Liver (tissue), 9 donors: ENCODE data around the gene F2RL3. TPM values are rescaled to one million over a fixed set of nuclear protein-coding genes. Genes with fewer than 3 reads are reported as not detected.

Experiments
- DNase-seq: peaks from one replicate; pipeline ENCODE4 v3.0.0-alpha.2; 2017; ENCODE audit warnings: low spot score
- H3K27ac ChIP-seq, 2 donors: one replicate each; pipeline ENCODE4 v1.7.0; 2013; ENCODE audit warnings: inconsistent platforms in 2 of 2, low read length in 2 of 2, control low read depth in 1 of 2, low read depth in 1 of 2, mild to moderate bottlenecking in 1 of 2
- H3K27me3 ChIP-seq, 4 donors: one replicate each; pipeline versions ENCODE4 v1.6.1 to v1.7.0; 2013; ENCODE audit warnings: low read length in 3 of 4, inconsistent platforms in 1 of 4, mild to moderate bottlenecking in 1 of 4, moderate library complexity in 1 of 4; ENCODE audit not compliant: control insufficient read depth in 4 of 4, insufficient read depth in 4 of 4
- H3K36me3 ChIP-seq, 4 donors: one replicate each; pipeline versions ENCODE4 v1.6.1 to v1.7.0; 2013; ENCODE audit warnings: low read length in 3 of 4, mild to moderate bottlenecking in 3 of 4, low read depth in 1 of 4, moderate library complexity in 1 of 4; ENCODE audit not compliant: control insufficient read depth in 4 of 4, insufficient read depth in 3 of 4
- H3K4me1 ChIP-seq, 4 donors: one replicate each; pipeline versions ENCODE4 v1.6.1 to v1.7.0; 2013; ENCODE audit warnings: low read length in 3 of 4, mild to moderate bottlenecking in 3 of 4, moderate library complexity in 1 of 4; ENCODE audit not compliant: control insufficient read depth in 4 of 4, insufficient read depth in 4 of 4
- H3K4me3 ChIP-seq, 3 donors: one replicate each; pipeline versions ENCODE4 v1.6.1 to v1.7.0; 2013; ENCODE audit warnings: low read length in 3 of 3, control low read depth in 1 of 3, low read depth in 1 of 3, mild to moderate bottlenecking in 1 of 3
- H3K9ac ChIP-seq, 2 donors: one replicate each; pipeline ENCODE4 v1.7.0; 2013; ENCODE audit warnings: low read length in 2 of 2, mild to moderate bottlenecking in 2 of 2, moderate library complexity in 2 of 2, control low read depth in 1 of 2, low read depth in 1 of 2
- H3K9me3 ChIP-seq, 4 donors: one replicate each; pipeline versions ENCODE4 v1.6.1 to v1.7.0; 2013; ENCODE audit warnings: low read length in 3 of 4; ENCODE audit not compliant: control insufficient read depth in 4 of 4
- FOXA2 ChIP-seq: IDR thresholded peaks from 2 replicates; pipeline ENCODE4 v1.6.1; 2016; ENCODE audit warnings: antibody characterized with exemption
- GABPA ChIP-seq, 2 donors: IDR thresholded peaks in 1 of 2; conservative IDR thresholded peaks in 1 of 2; 2 replicates each; pipeline ENCODE4 v1.6.1; 2016; ENCODE audit warnings: antibody characterized with exemption in 2 of 2, mild to moderate bottlenecking in 1 of 2, moderate library complexity in 1 of 2
- HNF4A ChIP-seq, 2 donors: conservative IDR thresholded peaks; 2 replicates each; pipeline ENCODE4 v1.6.1; 2016; ENCODE audit warnings: antibody characterized with exemption in 2 of 2, mild to moderate bottlenecking in 2 of 2
- HNF4G ChIP-seq: IDR thresholded peaks from 2 replicates; pipeline ENCODE4 v1.6.1; 2016; ENCODE audit warnings: antibody characterized with exemption
- JUND ChIP-seq, 2 donors: IDR thresholded peaks; 2 replicates each; pipeline ENCODE4 v1.6.1; 2016; ENCODE audit warnings: antibody characterized with exemption in 2 of 2
- RAD21 ChIP-seq, 2 donors: IDR thresholded peaks; 2 replicates each; pipeline ENCODE4 v1.6.1; 2016; ENCODE audit warnings: antibody characterized with exemption in 2 of 2, mild to moderate bottlenecking in 2 of 2
- RXRA ChIP-seq, 2 donors: IDR thresholded peaks; 2 replicates each; pipeline ENCODE4 v1.6.1; 2017 to 2018; ENCODE audit warnings: antibody characterized with exemption in 2 of 2, mild to moderate bottlenecking in 1 of 2
- SP1 ChIP-seq: IDR thresholded peaks from 2 replicates; pipeline ENCODE4 v1.6.1; 2018; ENCODE audit warnings: antibody characterized with exemption, mild to moderate bottlenecking
- YY1 ChIP-seq: IDR thresholded peaks from 2 replicates; pipeline ENCODE4 v1.6.1; 2016; ENCODE audit warnings: antibody characterized with exemption, mild to moderate bottlenecking
- WGBS: extraction: QIAGEN DNeasy Blood & Tissue Kit; methylation state at CpG from one replicate; pipeline ENCODE4 v1.1.7; 2013; 5-methylcytosine and 5-hydroxymethylcytosine counted together
- polyA plus RNA-seq, 2 donors: library from polyadenylated mRNA; stranded (reverse) in 1 of 2; unstranded in 1 of 2; fragments of 200-250 nt in 1 of 2; fragments of >200 nt in 1 of 2; fragmentation: Nextera tagmentation in 1 of 2; extraction: Ambion mirVana in 1 of 2; gene quantifications; one replicate each; pipeline versions ENCODE4 v1.2.1 to v1.2.3, GENCODE V29; 2013 to 2015
- total RNA-seq, 2 donors: library from RNA; depleted of rRNA; stranded (reverse); fragments of >200 nt; gene quantifications; one replicate each; pipeline ENCODE4 v1.2.3, GENCODE V29; 2014
- TF ChIP-seq, protein P1 (sequence below): fragments of 150-350 bp; IDR thresholded peaks from 2 replicates; pipeline ENCODE4 v1.5.1; 2017; ENCODE audit warnings: improper control_type of control experiment, low read depth, low read length; ENCODE audit not compliant: missing input control
- TF ChIP-seq, protein P2 (sequence below): IDR thresholded peaks from 2 replicates; pipeline ENCODE4 v1.6.1; 2016; ENCODE audit warnings: antibody characterized with exemption, mild to moderate bottlenecking
- TF ChIP-seq, protein P3 (sequence below): IDR thresholded peaks from 2 replicates; pipeline ENCODE4 v1.6.1; 2016; ENCODE audit warnings: antibody characterized with exemption
- TF ChIP-seq, protein P4 (sequence below): IDR thresholded peaks from 2 replicates; pipeline ENCODE4 v1.6.1; 2016; ENCODE audit warnings: antibody characterized with exemption
- TF ChIP-seq, protein P5 (sequence below): IDR thresholded peaks from 2 replicates; pipeline ENCODE4 v1.6.1; 2016; ENCODE audit warnings: antibody characterized with exemption
- donor health status: healthy.
- donor health status: healthy.
- donor health status: healthy.
- donor health status: healthy.
- donor health status: healthy.

Gene F2RL3
- total and polyA plus RNA-seq, 4 donors = 0.08 to 1.6 (median 0.20) TPM

DNA sequence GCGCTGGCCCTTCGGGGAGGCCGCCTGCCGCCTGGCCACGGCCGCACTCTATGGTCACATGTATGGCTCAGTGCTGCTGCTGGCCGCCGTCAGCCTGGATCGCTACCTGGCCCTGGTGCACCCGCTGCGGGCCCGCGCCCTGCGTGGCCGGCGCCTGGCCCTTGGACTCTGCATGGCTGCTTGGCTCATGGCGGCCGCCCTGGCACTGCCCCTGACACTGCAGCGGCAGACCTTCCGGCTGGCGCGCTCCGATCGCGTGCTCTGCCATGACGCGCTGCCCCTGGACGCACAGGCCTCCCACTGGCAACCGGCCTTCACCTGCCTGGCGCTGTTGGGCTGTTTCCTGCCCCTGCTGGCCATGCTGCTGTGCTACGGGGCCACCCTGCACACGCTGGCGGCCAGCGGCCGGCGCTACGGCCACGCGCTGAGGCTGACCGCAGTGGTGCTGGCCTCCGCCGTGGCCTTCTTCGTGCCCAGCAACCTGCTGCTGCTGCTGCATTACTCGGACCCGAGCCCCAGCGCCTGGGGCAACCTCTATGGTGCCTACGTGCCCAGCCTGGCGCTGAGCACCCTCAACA is 1.2 kb downstream of the F2RL3 start:
- no peaks in the 10 kb centered on the region for H3K4me1 ChIP-seq
- no peak overlapping the region for H3K27ac ChIP-seq
- no peaks in the 10 kb centered on the region for H3K9me3 ChIP-seq
- no peaks in the 10 kb centered on the region for H3K36me3 ChIP-seq
- TF ChIP-seq, protein P1, sequence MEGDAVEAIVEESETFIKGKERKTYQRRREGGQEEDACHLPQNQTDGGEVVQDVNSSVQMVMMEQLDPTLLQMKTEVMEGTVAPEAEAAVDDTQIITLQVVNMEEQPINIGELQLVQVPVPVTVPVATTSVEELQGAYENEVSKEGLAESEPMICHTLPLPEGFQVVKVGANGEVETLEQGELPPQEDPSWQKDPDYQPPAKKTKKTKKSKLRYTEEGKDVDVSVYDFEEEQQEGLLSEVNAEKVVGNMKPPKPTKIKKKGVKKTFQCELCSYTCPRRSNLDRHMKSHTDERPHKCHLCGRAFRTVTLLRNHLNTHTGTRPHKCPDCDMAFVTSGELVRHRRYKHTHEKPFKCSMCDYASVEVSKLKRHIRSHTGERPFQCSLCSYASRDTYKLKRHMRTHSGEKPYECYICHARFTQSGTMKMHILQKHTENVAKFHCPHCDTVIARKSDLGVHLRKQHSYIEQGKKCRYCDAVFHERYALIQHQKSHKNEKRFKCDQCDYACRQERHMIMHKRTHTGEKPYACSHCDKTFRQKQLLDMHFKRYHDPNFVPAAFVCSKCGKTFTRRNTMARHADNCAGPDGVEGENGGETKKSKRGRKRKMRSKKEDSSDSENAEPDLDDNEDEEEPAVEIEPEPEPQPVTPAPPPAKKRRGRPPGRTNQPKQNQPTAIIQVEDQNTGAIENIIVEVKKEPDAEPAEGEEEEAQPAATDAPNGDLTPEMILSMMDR = no peak
- TF ChIP-seq, protein P2, sequence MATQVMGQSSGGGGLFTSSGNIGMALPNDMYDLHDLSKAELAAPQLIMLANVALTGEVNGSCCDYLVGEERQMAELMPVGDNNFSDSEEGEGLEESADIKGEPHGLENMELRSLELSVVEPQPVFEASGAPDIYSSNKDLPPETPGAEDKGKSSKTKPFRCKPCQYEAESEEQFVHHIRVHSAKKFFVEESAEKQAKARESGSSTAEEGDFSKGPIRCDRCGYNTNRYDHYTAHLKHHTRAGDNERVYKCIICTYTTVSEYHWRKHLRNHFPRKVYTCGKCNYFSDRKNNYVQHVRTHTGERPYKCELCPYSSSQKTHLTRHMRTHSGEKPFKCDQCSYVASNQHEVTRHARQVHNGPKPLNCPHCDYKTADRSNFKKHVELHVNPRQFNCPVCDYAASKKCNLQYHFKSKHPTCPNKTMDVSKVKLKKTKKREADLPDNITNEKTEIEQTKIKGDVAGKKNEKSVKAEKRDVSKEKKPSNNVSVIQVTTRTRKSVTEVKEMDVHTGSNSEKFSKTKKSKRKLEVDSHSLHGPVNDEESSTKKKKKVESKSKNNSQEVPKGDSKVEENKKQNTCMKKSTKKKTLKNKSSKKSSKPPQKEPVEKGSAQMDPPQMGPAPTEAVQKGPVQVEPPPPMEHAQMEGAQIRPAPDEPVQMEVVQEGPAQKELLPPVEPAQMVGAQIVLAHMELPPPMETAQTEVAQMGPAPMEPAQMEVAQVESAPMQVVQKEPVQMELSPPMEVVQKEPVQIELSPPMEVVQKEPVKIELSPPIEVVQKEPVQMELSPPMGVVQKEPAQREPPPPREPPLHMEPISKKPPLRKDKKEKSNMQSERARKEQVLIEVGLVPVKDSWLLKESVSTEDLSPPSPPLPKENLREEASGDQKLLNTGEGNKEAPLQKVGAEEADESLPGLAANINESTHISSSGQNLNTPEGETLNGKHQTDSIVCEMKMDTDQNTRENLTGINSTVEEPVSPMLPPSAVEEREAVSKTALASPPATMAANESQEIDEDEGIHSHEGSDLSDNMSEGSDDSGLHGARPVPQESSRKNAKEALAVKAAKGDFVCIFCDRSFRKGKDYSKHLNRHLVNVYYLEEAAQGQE = no peak
- TF ChIP-seq HNF4G (no peak), GABPA (IDR thresholded peaks at IDR 0.05 in 1 of 2, conservative IDR thresholded peaks at IDR 0.05 in 1 of 2) (no peak), RXRA (IDR thresholded peaks at IDR 0.05) (no peak), JUND (IDR thresholded peaks at IDR 0.05) (no peak), SP1 (no peak), YY1 (no peak), HNF4A (conservative IDR thresholded peaks at IDR 0.05) (no peak), FOXA2 (no peak)
- TF ChIP-seq, protein P3, sequence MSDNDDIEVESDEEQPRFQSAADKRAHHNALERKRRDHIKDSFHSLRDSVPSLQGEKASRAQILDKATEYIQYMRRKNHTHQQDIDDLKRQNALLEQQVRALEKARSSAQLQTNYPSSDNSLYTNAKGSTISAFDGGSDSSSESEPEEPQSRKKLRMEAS = no peak
- TF ChIP-seq, protein P4, sequence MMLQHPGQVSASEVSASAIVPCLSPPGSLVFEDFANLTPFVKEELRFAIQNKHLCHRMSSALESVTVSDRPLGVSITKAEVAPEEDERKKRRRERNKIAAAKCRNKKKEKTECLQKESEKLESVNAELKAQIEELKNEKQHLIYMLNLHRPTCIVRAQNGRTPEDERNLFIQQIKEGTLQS = no peak
- TF ChIP-seq, protein P5, sequence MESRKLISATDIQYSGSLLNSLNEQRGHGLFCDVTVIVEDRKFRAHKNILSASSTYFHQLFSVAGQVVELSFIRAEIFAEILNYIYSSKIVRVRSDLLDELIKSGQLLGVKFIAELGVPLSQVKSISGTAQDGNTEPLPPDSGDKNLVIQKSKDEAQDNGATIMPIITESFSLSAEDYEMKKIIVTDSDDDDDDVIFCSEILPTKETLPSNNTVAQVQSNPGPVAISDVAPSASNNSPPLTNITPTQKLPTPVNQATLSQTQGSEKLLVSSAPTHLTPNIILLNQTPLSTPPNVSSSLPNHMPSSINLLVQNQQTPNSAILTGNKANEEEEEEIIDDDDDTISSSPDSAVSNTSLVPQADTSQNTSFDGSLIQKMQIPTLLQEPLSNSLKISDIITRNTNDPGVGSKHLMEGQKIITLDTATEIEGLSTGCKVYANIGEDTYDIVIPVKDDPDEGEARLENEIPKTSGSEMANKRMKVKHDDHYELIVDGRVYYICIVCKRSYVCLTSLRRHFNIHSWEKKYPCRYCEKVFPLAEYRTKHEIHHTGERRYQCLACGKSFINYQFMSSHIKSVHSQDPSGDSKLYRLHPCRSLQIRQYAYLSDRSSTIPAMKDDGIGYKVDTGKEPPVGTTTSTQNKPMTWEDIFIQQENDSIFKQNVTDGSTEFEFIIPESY = no peak
- WGBS = 97% methylated on average over 48 of the region's 48 CpGs
- no peaks in the 10 kb centered on the region for H3K27me3 ChIP-seq
- no peak overlapping the region for H3K4me3 ChIP-seq
- H3K9ac ChIP-seq = no peak overlapping the region
- no peak for DNase-seq

DNA sequence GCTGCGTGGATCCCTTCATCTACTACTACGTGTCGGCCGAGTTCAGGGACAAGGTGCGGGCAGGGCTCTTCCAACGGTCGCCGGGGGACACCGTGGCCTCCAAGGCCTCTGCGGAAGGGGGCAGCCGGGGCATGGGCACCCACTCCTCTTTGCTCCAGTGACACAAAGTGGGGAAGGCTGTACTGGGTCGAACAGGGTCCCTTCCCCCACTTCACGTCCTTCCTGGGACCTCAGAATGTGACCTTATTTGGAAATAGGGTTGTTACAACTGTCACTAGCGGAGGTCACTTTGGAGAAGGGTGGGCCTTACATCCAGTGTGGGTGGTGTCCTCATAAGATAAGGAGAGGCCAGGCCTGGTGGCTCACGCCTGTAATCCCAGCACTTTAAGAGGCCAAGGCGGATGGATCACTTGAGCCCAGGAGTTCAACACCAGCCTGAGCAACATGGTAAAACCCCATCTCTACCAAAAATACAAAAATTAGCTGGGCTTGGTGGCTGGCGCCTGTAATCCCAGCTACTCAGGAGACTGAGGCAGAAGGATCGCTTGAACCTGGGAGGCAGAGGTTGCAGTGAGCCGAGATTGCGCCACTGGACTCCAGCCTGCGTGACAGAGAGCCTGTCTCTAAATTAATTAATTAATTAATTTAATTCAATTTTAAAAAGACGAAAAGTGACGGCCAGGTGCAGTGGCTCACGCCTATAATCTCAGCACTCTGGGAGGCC is 1.8 kb downstream of the F2RL3 start:
- WGBS = 92% methylated on average over 24 of the region's 24 CpGs
- Histone ChIP-seq H3K4me1 (no peaks in the 10 kb centered on the region), H3K27me3 (peaks cover 0 to 3% (median under 1%) of the 10 kb centered on the region in 4 donors), H3K9ac (no peak overlapping the region), H3K9me3 (no peaks in the 10 kb centered on the region), H3K4me3 (no peak overlapping the region), H3K36me3 (no peaks in the 10 kb centered on the region), H3K27ac (no peak overlapping the region)
- TF ChIP-seq SP1 (no peak), HNF4A (conservative IDR thresholded peaks at IDR 0.05) (no peak), GABPA (IDR thresholded peaks at IDR 0.05 in 1 of 2, conservative IDR thresholded peaks at IDR 0.05 in 1 of 2) (no peak), RAD21 (IDR thresholded peaks at IDR 0.05) (no peak), FOXA2 (no peak)
- TF ChIP-seq, protein P3 = no peak
- DNase-seq = no peak
